GM18867 (cell line): ENCODE data around the gene CROCC.
A peak's percentile ranks its signal among the peaks of the same experiment; 100 is the strongest.

Experiments
- ATAC-seq: cut with Tn5 transposase; IDR thresholded peaks from one replicate; pipeline ENCODE4 v1.9.1; 2021; ENCODE audit warnings: mild to moderate bottlenecking, moderate library complexity; ENCODE audit not compliant: unreplicated experiment

The CROCC gene

DNA sequence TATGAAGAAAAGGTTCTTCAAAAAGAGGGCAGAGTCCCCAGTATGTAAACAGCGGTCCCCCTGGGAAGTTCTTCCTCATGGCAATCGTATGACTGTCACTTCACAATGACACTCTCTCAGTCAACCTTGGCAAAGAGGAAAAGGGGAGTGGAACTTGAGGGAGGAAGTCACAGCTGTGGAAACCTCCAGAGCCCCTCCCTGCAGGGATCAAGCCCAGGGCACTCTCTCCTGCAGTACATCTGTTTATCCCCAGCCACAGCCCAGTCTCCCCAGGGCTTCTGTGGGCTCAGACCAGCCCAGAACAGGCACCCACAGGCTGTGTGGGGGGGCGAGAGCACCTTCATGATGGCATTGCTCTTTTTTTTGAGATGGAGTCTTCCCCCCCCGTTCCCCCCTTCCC is 88.0 kb downstream of the CROCC start:
- no peak for ATAC-seq

DNA sequence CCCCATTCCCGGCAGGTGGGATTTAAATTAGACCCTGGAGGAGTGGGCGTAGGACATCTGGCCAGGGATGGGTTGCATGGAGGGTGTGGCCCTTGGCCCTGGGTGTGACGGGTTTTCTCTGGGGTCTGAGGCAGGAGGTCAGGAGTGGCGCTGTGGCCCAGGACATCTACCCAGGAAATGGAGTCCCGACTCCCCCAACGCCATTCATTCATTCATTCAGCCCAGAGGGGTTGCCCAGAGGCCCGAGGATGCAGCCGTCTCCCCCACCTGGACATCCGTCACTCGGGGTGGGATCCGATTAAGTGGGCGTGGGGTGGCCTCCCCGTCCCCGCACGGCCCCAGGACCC is 89.3 kb downstream of the CROCC start:
- ATAC-seq, result no peak

DNA sequence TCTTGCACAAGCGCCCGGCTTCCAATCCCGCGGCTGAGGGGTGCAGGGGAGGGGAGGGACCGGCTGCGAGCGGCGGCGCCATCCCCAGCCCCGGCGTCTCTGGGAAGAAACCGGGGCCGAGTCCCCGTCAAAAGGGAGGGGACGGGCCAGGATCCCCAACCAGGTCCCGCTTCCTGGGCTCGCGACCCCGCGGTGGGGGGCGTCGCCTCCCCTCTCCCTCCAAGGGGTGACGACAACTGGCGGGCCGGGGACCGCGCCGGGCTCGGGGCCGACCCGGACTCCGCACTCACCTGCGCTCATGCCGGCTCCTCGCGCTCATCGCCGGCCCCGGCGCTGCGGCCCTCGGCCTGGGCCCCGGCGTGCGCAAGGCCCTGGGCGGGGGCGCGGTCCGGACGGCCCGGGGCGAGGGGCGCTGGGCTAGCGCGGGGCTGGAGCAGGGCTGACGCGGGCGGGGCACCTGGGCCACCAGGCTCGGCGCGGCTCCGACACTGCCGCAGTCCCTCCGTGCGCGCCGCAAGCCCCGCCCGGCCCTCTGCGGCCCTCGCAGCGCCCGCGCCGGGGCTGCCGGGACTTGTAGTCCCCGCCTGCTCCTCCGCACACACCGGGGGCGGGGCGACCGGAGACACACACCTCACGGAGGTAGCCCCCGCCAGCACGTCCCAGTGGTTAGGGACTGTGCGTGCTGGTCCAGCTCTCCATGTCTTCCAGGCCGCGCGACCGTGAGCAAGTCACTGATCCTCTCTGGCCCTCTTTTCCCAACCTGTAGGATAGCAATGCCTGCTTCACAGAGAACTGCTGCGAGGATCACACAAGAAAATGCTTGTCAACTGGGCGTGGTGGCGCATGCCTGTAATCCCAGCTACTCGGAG is 89.9 kb downstream of the CROCC start, which contains the start of gene ATP13A2:
Gene ATP13A2 (minus strand): TSS at position 490 of the 869 bp plus-strand sequence. CDS start 190 bp downstream, at position 300.
- ATAC-seq, result peak; percentile 95

DNA sequence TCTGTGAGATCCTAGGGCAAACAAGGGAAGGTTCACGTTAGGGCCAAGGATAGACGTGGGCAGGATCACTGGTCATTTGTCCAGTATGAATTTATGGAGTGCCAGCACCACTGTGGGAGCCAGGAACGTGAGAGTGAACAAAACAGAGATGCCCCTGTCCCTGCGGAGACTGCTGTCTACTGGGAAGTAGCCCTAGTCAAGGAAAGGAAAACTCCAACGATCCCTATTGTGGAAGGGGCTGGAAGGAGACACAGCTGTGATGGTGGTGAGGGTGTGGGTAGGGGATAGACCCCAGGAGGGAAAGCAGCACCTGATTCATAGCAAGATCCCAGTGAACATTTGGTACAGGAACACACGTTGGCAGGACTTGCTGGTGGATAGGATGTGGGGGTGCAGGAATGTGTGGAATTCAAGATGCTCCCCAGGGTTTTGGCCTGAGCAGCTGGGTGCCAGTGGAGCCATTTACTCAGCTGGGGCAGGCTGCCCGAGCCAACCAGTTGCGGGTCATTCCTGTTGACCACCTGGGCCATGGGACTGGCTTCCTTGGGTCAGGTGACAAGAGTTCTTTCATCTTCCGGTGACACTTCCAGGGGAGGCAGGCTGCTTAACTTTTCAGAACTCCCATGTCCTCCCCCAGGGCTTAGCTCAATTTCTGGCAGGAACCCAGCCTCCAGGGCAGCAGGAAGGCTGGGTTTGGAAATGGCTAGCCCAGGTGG is 91.2 kb downstream of the CROCC start:
- ATAC-seq, result no peak

DNA sequence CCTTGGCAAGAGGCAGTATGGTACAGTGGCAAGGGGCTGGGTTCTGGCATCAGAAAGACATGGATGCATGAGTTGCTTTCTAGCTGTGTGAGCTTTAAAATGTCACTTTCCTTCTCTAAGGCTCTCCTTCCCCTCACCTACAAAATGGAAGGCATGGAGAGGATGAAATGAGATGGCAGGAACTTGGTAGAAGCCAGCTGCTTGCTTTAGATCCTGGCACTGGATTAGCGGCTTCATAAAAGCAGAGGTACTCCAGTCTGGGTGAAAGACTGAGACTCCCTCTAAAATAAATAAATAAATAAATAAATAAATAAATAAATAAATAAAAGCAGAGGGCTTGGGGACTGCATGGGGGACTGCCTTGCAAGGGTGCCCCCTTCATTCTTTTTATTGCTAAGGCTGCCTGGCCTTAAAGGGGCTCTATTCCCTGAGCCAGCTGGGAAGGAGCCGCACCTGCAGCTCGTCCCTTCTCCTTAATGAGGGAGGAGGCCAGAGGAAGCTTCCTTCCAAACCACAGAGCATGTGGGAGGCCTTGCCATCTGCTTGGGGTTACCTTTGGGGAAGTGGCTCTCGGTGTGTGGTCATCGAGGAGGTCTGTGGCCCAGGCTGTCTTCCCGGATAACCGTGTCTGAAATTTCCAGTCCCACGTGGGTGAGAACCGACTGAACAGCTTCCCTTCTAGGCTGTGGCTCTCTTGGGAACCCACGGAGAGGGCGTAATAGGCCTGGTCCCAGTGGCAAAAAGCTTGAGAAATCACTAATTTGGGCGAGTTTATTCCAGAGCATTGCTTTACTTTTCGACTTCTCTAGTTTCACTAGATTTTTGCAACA is 92.0 kb downstream of the CROCC start:
- ATAC-seq, result no peak

DNA sequence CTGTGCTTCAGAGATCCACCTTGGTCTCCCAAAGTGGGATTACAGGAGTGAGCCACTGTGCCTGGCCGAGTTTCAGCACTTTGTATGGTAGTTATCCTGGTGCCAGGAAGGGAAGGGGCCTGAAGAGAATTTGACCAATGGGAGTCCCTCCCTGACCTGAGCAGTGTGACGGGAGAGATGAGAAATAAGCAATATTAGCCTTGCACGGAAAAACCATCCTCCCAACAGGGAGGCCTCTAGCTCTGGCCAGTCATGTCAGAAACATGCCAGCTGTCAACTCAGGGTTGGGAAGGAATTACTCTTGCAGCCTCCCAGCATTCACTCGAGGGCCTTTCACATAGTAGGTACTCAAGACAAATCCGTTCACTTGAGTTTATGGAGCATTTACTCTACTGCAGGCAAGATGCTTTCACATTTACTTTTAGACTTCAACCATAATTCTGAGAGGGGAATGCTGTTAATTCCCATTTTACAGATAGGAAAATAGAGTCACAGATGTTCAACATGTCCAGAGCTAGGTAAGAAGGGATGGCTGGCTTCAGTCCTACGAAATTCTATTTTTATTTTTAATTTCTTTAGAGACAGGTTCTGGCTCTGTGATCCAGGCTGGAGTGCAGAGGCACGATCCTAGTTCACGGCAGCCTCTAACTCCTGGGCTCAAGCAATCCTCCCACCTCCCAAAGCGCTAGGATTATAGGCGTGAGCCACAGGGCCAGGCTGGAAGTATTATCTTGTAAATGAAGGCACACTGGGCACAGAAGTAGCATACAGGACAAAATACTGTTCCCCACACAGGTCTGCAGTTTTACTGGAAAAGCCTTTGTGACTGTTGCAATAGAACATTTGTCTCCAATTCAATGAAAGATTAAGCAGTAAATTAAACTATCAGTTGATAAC is 93.2 kb downstream of the CROCC start:
- no peak for ATAC-seq

DNA sequence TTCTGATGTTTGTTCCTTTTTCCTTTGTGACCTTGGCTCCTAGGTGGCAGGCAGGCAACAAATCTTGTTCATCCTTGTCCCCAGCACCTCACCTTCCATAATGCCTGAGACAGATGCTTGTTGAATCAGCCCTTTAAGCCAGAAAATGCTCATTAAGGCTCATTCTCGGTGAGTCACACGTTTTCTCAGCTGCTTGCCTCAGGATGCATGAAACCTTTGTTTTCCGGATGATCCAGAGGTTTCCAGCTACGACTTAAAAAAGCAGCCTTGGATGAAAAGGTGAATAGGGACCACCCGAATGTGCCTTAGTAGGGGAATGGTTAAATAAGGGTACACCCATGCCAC is 94.6 kb downstream of the CROCC start:
- no peak for ATAC-seq

DNA sequence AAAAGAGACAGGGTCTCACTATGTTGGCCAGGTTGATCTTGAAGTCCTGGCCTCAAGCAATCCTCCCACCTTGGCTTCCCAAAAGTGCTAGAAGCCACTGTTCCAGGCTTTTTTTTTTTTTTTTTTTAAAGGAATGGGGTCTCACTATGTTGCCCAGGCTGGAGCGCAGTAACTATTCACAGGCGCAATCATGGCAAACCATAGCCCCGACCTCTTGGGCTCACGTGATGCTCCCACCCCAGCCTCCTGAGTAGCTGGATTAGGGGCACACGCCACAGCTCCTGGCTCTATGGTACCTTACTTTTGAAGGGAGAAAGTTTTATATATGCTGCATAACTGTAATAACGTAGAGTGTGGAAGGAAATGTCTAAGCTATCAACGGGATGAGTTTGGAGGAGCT is 95.7 kb downstream of the CROCC start:
- no peak for ATAC-seq

DNA sequence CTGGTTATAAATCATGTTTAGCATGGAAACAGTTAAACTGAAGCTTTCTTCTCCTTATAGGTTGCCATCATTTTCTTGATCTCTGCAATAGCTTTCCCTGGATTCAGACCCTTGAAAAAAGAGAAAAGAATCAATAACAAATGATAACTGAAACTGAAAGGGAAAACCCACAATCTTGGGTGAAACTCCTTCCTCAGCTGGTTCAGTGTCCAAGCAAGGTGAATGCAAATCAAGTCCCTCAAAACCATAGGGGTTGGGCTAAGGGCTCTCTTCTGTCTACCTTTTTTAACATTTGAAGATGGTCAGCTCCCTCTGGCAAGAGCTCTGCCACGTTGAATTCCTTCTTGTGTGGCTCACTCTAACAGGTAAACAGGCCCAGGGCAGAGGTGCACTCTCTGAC is 97.1 kb downstream of the CROCC start:
- peak; percentile 50 for ATAC-seq

DNA sequence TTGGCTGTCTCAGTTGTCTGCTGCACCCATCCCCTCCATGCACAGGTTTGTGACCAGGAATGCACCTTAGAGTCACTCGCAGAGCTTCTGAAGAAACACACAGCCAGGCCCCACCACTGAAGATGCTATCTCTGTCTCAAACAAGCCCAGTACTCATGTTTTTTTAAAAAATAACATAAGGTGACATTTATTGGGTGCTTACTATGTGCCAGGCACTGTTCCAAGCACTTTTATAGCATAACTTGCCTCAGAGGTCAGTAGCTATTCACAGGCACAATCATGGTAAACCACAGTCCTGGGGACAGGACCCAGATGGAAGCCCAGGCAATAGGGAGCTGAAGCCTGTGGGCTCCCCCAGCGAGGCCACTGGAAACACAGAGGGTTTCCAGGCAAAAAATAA is 98.8 kb downstream of the CROCC start:
- ATAC-seq, result no peak

DNA sequence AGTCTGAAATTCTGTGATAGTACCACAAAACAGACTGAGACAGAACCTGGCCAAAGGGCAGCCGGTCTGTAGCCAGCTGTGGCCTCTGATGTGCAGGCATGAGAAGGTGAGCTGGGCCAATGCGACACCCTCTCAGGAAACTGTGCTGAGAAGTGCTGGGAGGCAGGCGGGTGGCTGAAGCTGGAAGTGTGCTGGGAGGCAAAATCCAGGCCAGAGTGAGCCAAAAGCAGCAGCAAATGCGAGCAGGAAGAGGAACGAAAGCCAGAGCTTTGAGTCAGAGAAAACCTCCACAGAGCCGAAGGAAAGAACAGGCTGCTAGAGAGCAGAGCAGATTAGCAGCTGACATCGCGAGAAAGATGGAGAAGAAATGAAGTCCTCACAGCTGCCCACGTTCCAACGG is 100.2 kb downstream of the CROCC start:
- ATAC-seq, result no peak
